Chondrocyte (in vitro differentiated cells): ENCODE results near the gene KCNK3. TPM values are rescaled to one million over a fixed set of nuclear protein-coding genes. Genes with fewer than 3 reads are reported as not detected.

ENCODE experiments used
- DNase-seq: peaks from one replicate; pipeline ENCODE4 v3.0.0; 2021; ENCODE audit warnings: mixed read lengths, low spot score
- H3K27ac Mint-ChIP-seq: one replicate; pipeline ENCODE4 v1.8.0; 2021; ENCODE audit warnings: mild to moderate bottlenecking, moderate library complexity, mixed read lengths; ENCODE audit not compliant: unreplicated experiment
- H3K27me3 Mint-ChIP-seq: 2 replicates; pipeline ENCODE4 v1.8.0; 2021; ENCODE audit warnings: low read depth, mixed read lengths
- H3K36me3 Mint-ChIP-seq: 2 replicates; pipeline ENCODE4 v1.8.0; 2021; ENCODE audit warnings: low read depth, mixed read lengths
- H3K4me1 Mint-ChIP-seq: 2 replicates; pipeline ENCODE4 v1.8.0; 2021; ENCODE audit warnings: low read depth, mild to moderate bottlenecking, mixed read lengths
- H3K4me3 Mint-ChIP-seq: one replicate; pipeline ENCODE4 v1.8.0; 2021; ENCODE audit warnings: mild to moderate bottlenecking, moderate library complexity, mixed read lengths; ENCODE audit not compliant: unreplicated experiment
- H3K9me3 Mint-ChIP-seq: 2 replicates; pipeline ENCODE4 v1.8.0; 2021; ENCODE audit warnings: low read depth, mixed read lengths
- CTCF ChIP-seq: fragments of 200-600 bp; sonication (generic); IDR thresholded peaks from 2 replicates; pipeline ENCODE4 v1.5.0; 2021; ENCODE audit warnings: antibody characterized with exemption, mild to moderate bottlenecking, moderate library complexity
- total RNA-seq: library from RNA; stranded (reverse); gene quantifications from 3 replicates; pipeline ENCODE4 v1.2.1, GENCODE V29; 2021

KCNK3 gene
- total RNA-seq, 1 donor from 2014 or later = 2.9 TPM

DNA sequence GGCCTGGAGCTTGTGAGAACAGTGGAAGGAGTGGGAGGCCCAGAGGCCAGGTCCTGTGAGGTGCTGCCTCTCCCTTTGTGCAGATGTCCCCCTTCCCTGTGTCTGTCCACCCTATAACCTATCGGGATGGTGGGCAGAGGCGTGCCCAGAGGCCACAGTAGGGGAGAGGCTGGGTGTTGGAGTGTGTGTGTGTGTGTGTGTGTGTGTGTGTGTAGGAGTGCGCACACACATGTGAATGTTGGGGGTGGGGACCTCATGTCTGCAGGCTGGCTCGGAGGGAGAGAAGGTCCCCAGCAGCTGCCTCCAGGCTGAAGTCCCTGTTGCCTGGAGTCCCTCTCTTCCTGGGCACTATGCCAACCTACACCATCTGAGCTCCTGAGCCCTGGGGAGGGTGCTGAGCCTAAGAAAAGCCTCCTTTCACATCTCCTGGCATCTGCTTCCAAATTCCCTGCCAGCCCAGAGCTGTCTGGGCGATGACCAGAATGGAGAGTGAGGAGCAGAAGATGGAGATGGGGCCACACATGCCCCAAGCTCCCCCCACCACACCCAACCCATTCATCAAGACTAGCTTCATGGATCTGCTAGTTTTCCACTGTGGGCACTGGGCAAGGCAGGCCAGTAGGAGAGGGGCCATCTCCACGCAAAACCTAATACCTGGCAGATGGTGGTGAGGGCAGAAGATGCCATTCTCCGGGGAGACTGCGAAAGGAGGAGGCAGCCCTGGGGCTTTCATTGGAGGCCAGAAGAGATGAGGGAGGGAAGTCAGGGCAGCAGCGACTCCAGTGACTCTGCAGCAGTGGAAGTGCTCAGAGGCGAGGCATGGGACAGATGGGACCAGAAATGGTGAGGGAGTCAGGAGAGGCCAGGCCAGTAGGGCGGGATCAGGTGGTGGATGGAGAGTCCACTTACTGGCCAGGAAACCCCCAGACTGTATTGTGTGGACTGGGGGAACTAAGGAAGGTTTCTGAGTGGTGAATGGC lies 20.3 kb downstream of the KCNK3 start:
- TF ChIP-seq CTCF = no peak
- H3K27ac Mint-ChIP-seq = no peak overlapping the region
- H3K36me3 Mint-ChIP-seq = no peaks in the 10 kb centered on the region
- H3K27me3 Mint-ChIP-seq = peaks cover 4% of the 10 kb centered on the region
- no peaks in the 10 kb centered on the region for H3K9me3 Mint-ChIP-seq
- H3K4me1 Mint-ChIP-seq = peaks cover 39% of the 10 kb centered on the region
- no peak overlapping the region for H3K4me3 Mint-ChIP-seq
- no peak for DNase-seq

DNA sequence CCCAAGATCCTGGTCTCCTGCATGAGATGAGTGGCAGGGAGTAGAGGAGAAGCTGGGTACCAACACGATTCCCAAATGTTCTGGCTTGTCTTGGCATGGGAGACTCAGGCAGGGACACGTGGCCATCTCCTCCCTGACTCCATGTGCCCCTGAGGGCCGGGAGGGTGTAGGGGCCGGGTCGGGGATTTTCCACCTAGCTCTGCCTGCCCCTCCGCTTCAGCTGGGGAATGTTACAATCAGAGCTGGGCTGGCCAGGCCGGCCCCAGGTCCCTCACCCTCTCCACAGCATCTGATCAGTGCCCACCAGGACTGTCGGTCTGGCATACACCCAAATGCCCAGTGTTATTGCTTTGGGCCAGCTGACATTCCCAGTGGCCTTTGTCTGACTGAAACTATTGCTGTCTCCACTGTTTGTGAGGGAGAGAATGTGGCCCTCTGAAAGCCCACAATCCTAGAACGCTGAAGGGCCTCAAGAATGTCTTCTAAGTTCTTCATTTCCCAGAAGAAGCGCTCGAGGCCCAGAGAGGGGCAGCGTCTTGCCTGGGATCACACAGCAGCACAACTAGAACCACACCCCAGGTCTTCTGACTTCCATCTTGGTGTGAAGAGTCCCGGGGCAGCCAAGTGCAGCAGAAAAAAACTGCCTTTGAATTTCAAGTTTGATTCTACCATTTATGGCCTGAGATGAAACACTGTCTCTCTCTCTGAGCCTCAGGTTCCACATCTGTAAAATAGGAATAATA lies 23.2 kb downstream of the KCNK3 start:
- Mint-ChIP-seq H3K36me3 (no peaks in the 10 kb centered on the region), H3K9me3 (no peaks in the 10 kb centered on the region), H3K27ac (no peak overlapping the region), H3K4me1 (peaks cover 42% of the 10 kb centered on the region), H3K27me3 (peaks cover 4% of the 10 kb centered on the region), H3K4me3 (no peak overlapping the region)
- no peak for DNase-seq
- no peak for TF ChIP-seq CTCF

GRCh38 chr2:26716340-26716739 lies 23.8 kb downstream of the KCNK3 start:
- peaks cover 4% of the 10 kb centered on the region for H3K27me3 Mint-ChIP-seq
- H3K4me1 Mint-ChIP-seq = peaks cover 42% of the 10 kb centered on the region
- H3K4me3 Mint-ChIP-seq = no peak overlapping the region
- TF ChIP-seq CTCF = no peak
- no peak overlapping the region for H3K27ac Mint-ChIP-seq
- no peaks in the 10 kb centered on the region for H3K9me3 Mint-ChIP-seq
- H3K36me3 Mint-ChIP-seq = no peaks in the 10 kb centered on the region
- no peak for DNase-seq

- no peak for TF ChIP-seq CTCF
- Mint-ChIP-seq H3K4me1 (peaks cover 43% of the 10 kb centered on the region), H3K27me3 (peaks cover 4% of the 10 kb centered on the region), H3K36me3 (no peaks in the 10 kb centered on the region), H3K9me3 (no peaks in the 10 kb centered on the region), H3K27ac (no peak overlapping the region), H3K4me3 (no peak overlapping the region)
- DNase-seq = no peak
Measured at GRCh38 chr2:26716769-26717168, 24.2 kb downstream of the KCNK3 start.

DNA sequence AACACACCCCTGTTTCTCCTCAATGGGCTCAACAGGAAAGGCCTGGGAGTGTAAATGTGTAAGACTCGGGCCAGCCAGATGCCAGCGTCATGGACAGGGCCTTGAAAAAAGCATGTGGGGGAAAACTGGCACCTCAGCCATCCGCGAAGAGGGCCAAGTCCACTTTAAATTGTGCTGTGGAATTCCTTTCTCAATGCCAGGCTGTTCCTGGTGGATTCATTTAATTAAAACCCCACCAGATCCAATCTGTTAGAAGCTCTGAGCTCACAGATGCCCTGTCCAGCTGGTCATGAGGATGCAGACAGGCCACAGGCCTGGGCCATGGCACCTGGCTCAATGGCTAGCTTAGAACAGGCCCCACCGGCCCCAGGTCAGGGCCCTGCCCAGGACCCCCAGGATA lies 24.8 kb downstream of the KCNK3 start:
- Mint-ChIP-seq H3K36me3 (no peaks in the 10 kb centered on the region), H3K27me3 (peaks cover 4% of the 10 kb centered on the region), H3K4me3 (no peak overlapping the region), H3K27ac (no peak overlapping the region), H3K9me3 (no peaks in the 10 kb centered on the region), H3K4me1 (peaks cover 42% of the 10 kb centered on the region)
- TF ChIP-seq CTCF = no peak
- no peak for DNase-seq
